Suprapubic skin (tissue), 4 donors: ENCODE measurements around the gene KCNG1.

ENCODE experiments used
- EP300 ChIP-seq: sonication (generic); formaldehyde crosslinking; IDR thresholded peaks from one replicate; pipeline ENCODE4 v1.6.1; 2017; ENCODE audit warnings: antibody characterized with exemption
- POLR2AphosphoS5 ChIP-seq, 3 donors: sonication (generic); formaldehyde crosslinking; IDR thresholded peaks; one replicate each; pipeline ENCODE4 v1.6.1; 2017; ENCODE audit warnings: antibody characterized with exemption in 3 of 3
- TF ChIP-seq, protein P1 (sequence below), 2 donors: fragments of 200-600 bp in 1 of 2; fragments of 450-650 bp in 1 of 2; sonication (generic) in 1 of 2; IDR thresholded peaks; one replicate each; pipeline ENCODE4 v1.5.1; 2016 to 2019; ENCODE audit warnings: antibody characterized with exemption in 2 of 2, mild to moderate bottlenecking in 1 of 2, moderate library complexity in 1 of 2

DNA sequence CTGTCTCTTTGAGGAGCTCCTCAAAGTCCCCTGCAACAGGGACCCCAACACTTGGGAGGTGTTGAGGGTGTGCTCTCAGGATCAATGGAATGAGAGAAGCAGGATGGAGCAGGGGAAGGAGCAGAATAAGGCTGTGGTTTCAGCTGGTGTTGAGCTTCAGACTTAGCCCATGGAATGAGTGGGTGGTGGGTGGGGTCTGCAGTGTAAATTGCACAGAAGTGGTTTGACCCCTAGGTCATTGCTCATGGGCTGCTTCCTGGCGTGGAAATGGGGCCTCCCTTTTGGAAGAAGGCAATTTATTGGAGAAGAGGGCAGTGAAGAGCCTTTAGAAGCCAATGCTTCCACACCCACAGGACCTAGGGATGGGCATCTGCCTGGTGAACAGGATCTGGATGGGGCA lies 37.0 kb upstream of the KCNG1 start:
- TF ChIP-seq POLR2AphosphoS5 (IDR thresholded peaks at IDR 0.05), result no peak
- TF ChIP-seq, protein P1, sequence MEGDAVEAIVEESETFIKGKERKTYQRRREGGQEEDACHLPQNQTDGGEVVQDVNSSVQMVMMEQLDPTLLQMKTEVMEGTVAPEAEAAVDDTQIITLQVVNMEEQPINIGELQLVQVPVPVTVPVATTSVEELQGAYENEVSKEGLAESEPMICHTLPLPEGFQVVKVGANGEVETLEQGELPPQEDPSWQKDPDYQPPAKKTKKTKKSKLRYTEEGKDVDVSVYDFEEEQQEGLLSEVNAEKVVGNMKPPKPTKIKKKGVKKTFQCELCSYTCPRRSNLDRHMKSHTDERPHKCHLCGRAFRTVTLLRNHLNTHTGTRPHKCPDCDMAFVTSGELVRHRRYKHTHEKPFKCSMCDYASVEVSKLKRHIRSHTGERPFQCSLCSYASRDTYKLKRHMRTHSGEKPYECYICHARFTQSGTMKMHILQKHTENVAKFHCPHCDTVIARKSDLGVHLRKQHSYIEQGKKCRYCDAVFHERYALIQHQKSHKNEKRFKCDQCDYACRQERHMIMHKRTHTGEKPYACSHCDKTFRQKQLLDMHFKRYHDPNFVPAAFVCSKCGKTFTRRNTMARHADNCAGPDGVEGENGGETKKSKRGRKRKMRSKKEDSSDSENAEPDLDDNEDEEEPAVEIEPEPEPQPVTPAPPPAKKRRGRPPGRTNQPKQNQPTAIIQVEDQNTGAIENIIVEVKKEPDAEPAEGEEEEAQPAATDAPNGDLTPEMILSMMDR (IDR thresholded peaks at IDR 0.05), result no peak
- TF ChIP-seq EP300, result no peak
